GM12873 (cell line): ENCODE data around the gene PAWR.

ENCODE experiments used
- CTCF ChIP-seq: IDR thresholded peaks from 2 replicates; pipeline ENCODE4 v1.5.1; 2012; ENCODE audit warnings: low read depth, mild to moderate bottlenecking, moderate library complexity, low read length, control low read depth; ENCODE audit not compliant: insufficient read depth; ENCODE audit errors: missing control alignments

PAWR gene

GRCh38 chr12:79691511-79692248 lies 916 bp upstream of the PAWR start:
- TF ChIP-seq CTCF = no peak

GRCh38 chr12:79690142-79690637 lies 574 bp downstream of the PAWR start:
- no peak for TF ChIP-seq CTCF

- TF ChIP-seq CTCF = no peak
Observed at GRCh38 chr12:79689477-79690141, 1.2 kb downstream of the PAWR start.

GRCh38 chr12:79689061-79689476 lies 1.7 kb downstream of the PAWR start:
- TF ChIP-seq CTCF = no peak

- no peak for TF ChIP-seq CTCF
Observed at GRCh38 chr12:79688376-79689060, 2.2 kb downstream of the PAWR start.

- no peak for TF ChIP-seq CTCF
Observed at GRCh38 chr12:79687711-79688260, 3.0 kb downstream of the PAWR start.

- no peak for TF ChIP-seq CTCF
Observed at GRCh38 chr12:79686171-79686570, 4.6 kb downstream of the PAWR start.
